ENCODE data around the gene REM2.
A peak's percentile ranks its signal among the peaks of the same experiment; 100 is the strongest.

Gene REM2

DNA sequence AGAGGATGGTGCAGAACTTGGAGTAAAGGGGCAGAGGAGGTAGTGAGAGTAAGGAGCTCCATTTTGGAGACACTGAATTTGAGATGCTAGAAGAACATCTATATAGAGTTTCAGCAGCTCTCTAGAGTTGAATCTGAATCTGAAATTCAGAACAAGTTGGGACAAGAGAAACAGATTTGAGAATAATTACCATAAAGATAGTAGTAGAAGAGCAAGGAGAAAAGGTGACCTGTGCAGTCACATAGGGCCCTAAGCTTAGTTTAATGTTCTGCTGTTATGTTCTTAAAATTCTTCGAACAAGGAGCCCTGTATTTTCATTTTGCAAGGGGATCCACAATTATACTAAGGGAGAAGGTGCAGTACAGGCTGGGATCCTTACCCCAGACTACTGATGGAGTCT, 7.4 kb downstream of the REM2 start:
- peaks cover 14% of the 10 kb centered on the region for H3K36me3 Mint-ChIP-seq (ENCODE audit: low read depth)
- intact Hi-C loops (cut with micrococcal nuclease): no loop called here
- H3K4me3 Mint-ChIP-seq: no peak overlapping the region
- peaks cover 15% of the 10 kb centered on the region for H3K4me1 Mint-ChIP-seq (ENCODE audit: low read depth)
- H3K27ac Mint-ChIP-seq: no peak overlapping the region
- H3K9me3 Mint-ChIP-seq: no peaks in the 10 kb centered on the region
- peaks cover 14% of the 10 kb centered on the region for H3K27me3 Mint-ChIP-seq

DNA sequence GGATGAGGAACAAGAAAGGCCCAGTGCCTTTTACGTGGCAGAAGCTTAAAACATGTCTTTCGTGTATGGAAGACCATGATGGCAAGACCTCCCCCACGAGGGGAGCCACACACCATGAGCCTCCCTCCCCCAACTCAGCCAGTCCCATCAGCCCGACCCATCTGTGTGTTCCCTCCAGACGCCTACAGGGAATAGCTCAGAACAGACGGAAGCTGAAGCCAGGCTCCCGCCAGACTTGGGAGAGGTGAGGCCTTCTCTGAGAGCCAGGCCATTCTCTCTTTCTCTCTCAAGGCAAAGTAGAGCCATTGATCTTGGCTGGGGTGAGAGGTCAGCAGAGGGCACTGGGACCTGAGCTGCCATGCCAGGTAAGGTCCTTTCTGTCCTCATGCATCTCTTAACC, 9.5 kb downstream of the REM2 start:
- H3K4me1 Mint-ChIP-seq (ENCODE audit: low read depth): no peaks in the 10 kb centered on the region
- no peaks in the 10 kb centered on the region for H3K9me3 Mint-ChIP-seq
- no peak overlapping the region for H3K4me3 Mint-ChIP-seq
- H3K27ac Mint-ChIP-seq: no peak overlapping the region
- intact Hi-C loops (cut with micrococcal nuclease): no loop called here
- peaks cover 14% of the 10 kb centered on the region for H3K36me3 Mint-ChIP-seq (ENCODE audit: low read depth)
- peaks cover 4% of the 10 kb centered on the region for H3K27me3 Mint-ChIP-seq

DNA sequence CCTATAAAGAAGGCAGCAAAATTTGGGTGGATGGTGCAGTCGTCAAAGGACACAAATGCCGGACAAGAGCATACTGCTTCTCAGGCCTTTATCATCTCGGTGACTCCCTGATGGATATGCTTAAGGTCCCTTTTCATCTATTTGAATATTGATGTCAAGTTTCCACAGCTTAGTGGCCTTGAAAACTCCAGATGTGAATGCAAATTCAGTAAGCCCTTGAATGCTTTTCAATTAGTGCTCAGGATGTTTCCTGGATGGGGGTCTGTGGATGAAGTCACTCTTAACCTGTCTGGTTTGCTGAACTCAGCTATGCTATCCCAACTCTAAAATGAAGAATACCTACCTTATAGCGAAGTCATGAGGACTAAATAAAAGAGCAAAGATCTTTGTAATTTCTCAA, 10.7 kb downstream of the REM2 start:
- intact Hi-C loops (cut with micrococcal nuclease): no loop called here
- no peaks in the 10 kb centered on the region for H3K27me3 Mint-ChIP-seq
- peaks cover 24% of the 10 kb centered on the region for H3K36me3 Mint-ChIP-seq (ENCODE audit: low read depth)
- no peak overlapping the region for H3K4me3 Mint-ChIP-seq
- H3K9me3 Mint-ChIP-seq: no peaks in the 10 kb centered on the region
- no peak overlapping the region for H3K27ac Mint-ChIP-seq
- no peaks in the 10 kb centered on the region for H3K4me1 Mint-ChIP-seq (ENCODE audit: low read depth)

DNA sequence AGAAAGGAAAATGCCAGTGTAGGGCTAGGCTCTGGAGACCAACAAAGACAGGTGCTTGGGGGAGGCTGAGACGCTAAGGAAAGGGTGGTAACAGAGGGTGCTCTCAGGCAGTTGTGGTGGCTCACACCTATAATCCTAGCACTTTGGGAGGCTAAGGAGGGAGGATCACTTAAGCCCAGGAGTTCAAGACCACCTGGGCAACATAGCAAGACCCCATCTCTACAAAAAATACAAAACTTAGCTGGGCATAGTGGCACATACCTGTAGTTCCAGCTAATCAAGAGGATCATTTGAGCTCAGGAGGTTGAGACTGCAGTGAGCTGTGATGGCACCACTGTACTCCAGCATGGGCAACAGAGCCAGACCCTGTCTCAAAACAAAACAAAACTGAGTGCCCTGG, 12.4 kb downstream of the REM2 start:
- intact Hi-C loops (cut with micrococcal nuclease): no loop called here

DNA sequence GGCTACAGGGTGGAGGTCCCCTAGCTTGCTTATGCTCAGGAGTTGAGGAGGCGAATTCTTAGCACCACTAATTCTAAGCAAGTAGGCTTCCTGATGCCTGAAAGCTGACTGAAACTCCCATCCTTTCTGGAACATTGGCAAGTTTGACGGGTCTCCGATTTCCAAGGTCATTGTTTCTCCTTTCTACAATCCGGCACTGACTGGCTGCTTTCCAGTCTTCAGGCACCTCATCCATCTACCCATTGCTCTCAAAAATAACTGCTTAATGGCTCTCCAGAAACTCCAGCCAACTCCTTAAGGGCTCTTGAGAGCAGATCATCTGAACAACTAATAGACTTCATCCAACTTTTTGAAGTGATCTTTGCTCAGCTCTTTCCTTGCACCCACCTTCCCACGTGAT, 13.3 kb downstream of the REM2 start:
- Mint-ChIP-seq H3K27me3 (no peaks in the 10 kb centered on the region), H3K9me3 (no peaks in the 10 kb centered on the region), H3K36me3 (ENCODE audit: low read depth) (peaks cover 51% of the 10 kb centered on the region), H3K4me3 (no peak overlapping the region), H3K4me1 (ENCODE audit: low read depth) (peaks cover 1% of the 10 kb centered on the region), H3K27ac (no peak overlapping the region)
- intact Hi-C loops (cut with micrococcal nuclease): no loop called here

More for the DNA sequence above, 12.4 kb downstream of the REM2 start:
- no peaks in the 10 kb centered on the region for H3K27me3 Mint-ChIP-seq
- H3K4me1 Mint-ChIP-seq (ENCODE audit: low read depth): no peaks in the 10 kb centered on the region
- H3K27ac Mint-ChIP-seq: no peak overlapping the region
- no peaks in the 10 kb centered on the region for H3K9me3 Mint-ChIP-seq
- H3K36me3 Mint-ChIP-seq (ENCODE audit: low read depth): peaks cover 41% of the 10 kb centered on the region
- H3K4me3 Mint-ChIP-seq: no peak overlapping the region

DNA sequence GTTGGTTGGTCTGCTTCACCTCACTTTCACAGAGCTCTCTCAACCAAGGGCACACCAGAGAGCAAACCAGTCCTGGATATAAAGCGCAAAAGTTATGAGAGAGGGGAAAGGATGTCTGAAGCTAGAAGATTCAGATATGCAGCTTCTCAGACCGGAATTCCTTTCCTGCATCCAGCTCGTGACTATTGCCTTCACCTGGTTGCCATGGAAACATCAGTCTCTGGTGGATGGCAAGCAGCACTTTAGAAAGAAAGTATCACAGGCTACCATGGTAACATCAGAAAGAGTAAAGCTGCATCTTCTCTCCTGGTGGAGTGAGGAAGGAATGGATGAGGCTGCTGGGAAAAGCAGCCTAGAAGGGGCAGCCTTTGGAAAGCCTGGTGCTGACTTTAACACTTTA, 13.7 kb downstream of the REM2 start:
- Mint-ChIP-seq H3K27me3 (no peaks in the 10 kb centered on the region), H3K9me3 (no peaks in the 10 kb centered on the region), H3K27ac (no peak overlapping the region), H3K4me1 (ENCODE audit: low read depth) (peaks cover 4% of the 10 kb centered on the region), H3K4me3 (no peak overlapping the region), H3K36me3 (ENCODE audit: low read depth) (peaks cover 55% of the 10 kb centered on the region)
- intact Hi-C loops (cut with micrococcal nuclease): no loop called here

DNA sequence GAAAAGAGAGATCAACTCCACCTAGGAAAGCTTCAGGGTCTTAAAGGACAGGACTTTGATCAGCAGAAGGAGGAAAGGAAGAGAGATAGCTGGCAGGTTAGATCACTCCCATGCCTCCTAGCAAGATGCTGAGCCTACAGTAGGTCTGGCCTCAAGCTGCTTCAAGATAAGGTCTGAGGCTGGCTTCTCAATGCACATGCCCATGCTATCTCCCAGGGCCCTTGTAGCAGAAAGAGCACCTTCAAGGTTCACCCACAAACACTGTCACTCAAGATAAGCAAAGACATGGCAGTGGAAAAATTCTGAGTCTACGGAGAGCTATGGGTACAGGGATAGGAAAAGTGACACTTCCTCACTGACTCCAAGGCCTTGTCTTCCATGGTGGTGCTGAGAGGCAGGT, 14.3 kb downstream of the REM2 start:
- no peak overlapping the region for H3K4me3 Mint-ChIP-seq
- H3K27me3 Mint-ChIP-seq: no peaks in the 10 kb centered on the region
- intact Hi-C loops (cut with micrococcal nuclease): no loop called here
- no peaks in the 10 kb centered on the region for H3K9me3 Mint-ChIP-seq
- peaks cover 4% of the 10 kb centered on the region for H3K4me1 Mint-ChIP-seq (ENCODE audit: low read depth)
- no peak overlapping the region for H3K27ac Mint-ChIP-seq
- H3K36me3 Mint-ChIP-seq (ENCODE audit: low read depth): peaks cover 59% of the 10 kb centered on the region

DNA sequence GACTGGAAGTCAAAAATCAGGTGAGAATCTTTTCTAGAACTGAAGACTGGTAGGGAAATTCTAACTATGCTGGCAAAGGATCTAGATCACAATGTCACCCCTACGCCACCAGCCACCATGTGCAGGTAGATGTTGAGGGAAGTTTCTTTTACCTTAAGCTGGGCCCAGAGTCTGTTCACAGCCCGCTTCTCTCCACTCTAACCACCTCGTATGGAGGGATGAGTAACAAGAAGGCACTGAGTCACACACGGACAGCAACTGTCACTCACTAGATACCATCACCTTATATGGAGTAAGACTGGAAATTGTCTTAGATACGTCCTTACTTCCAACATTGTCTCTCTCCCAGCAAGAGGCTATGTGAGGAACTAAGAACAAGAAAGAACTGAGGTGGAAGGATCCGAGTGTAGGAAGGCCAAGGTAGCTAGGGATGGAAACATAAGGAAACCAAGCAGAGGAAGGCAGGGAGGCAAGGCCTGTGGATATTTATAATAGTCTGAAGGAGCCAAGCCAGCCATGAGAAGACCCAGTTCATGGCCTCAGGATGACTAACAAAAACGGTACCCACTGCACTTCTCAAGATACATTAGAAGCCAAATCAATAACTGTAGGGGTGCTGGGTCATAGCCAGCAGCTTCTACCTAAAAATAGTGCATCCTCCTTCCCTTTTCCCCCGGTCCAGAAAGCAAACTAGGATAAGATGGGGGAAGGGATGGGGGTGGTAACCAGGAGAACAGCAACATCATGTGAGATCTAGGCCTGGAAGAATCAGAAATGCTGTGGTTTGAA, 15.5 kb downstream of the REM2 start:
- Mint-ChIP-seq H3K4me1 (ENCODE audit: low read depth) (peaks cover 4% of the 10 kb centered on the region), H3K9me3 (no peaks in the 10 kb centered on the region), H3K27me3 (no peaks in the 10 kb centered on the region), H3K27ac (no peak overlapping the region), H3K36me3 (ENCODE audit: low read depth) (peaks cover 59% of the 10 kb centered on the region), H3K4me3 (no peak overlapping the region)
- intact Hi-C loops (cut with micrococcal nuclease): no loop called here

DNA sequence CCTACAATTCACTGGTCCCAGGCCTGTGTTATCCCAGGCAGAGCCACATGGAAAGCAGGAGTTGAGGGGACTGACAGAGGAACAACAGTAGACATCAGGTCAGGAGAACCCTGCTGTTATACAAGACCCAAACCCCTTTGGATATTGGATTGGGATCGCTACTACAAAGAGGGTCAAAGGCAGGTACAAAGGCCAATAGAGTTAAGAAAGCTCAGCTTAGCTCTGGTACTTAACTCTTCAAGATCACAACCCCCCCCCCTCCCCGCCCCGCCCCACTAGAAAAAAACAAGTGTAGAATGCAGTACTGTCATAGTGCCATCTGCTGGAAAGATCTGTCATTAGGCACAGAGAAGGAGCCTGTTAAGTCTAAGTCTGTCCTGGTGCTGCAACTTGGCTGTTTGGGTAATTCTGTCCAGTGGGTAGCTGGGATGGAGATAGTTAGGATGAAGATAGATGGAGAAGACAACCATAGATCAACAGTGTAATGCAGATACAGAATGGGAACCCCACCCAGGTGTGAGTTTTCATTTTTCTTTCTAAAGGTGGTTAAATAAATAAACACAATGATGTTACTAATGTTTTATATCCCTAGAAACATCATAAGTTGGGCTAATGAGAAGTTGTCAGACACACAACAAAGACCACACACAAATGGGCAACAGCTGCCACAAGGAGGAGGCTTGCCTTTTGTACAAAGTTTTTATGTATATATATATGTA, 17.2 kb downstream of the REM2 start:
- peaks cover 4% of the 10 kb centered on the region for H3K4me1 Mint-ChIP-seq (ENCODE audit: low read depth)
- peaks cover 76% of the 10 kb centered on the region for H3K36me3 Mint-ChIP-seq (ENCODE audit: low read depth)
- no peak overlapping the region for H3K27ac Mint-ChIP-seq
- no peak overlapping the region for H3K4me3 Mint-ChIP-seq
- H3K27me3 Mint-ChIP-seq: no peaks in the 10 kb centered on the region
- no peaks in the 10 kb centered on the region for H3K9me3 Mint-ChIP-seq
- intact Hi-C loops (cut with micrococcal nuclease): loop anchor here (1.0 to 5.0 kb wide), 2 partner anchors 28 to 78 kb away; no protein-coding TSS in a partner anchor

DNA sequence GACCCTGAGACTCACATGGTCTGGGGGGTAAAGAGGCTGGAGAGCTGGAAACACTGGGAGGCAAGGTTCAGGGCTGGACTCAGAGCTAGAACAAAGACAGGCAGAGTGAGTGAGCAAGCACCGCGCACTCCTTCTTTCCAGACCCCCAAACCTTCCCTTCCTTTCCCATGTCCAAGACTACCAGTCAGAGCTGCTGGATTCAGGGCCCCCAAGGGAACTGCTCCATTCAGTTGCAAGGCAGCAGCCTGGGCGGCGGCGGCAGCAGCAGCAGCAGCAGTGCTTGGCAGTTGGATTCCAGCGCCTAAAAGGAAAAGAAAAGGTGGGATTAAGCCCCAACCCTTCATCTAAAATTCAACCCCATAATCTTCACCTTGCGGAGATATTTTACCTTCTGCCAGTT, 18.8 kb downstream of the REM2 start:
- H3K9me3 Mint-ChIP-seq: no peaks in the 10 kb centered on the region
- peak overlapping the region; percentile 27 for H3K27ac Mint-ChIP-seq
- H3K27me3 Mint-ChIP-seq: no peaks in the 10 kb centered on the region
- intact Hi-C loops (cut with micrococcal nuclease): loop anchor here (5.0 kb wide), 1 partner anchor 79 kb away; no protein-coding TSS in a partner anchor
- peaks cover 91% of the 10 kb centered on the region for H3K36me3 Mint-ChIP-seq (ENCODE audit: low read depth)
- H3K4me1 Mint-ChIP-seq (ENCODE audit: low read depth): peaks cover 4% of the 10 kb centered on the region
- no peak overlapping the region for H3K4me3 Mint-ChIP-seq

DNA sequence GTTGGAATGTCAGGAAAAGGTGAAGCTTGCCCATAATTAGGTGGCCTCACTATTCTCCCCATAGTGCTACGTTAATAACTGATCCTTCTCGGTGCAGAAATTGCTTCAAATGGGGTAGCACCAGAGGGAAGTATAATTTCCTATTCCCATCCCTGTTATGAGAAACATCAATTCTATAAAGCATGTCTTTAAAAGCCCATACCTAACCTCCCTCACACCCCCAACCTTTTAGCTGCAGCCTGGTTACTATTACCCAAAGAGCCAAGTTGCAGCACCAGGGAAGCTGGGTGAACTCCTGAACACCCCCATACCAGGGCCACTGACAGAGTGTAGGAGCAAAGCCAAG, 20.7 kb downstream of the REM2 start:
- Mint-ChIP-seq H3K9me3 (no peaks in the 10 kb centered on the region), H3K36me3 (ENCODE audit: low read depth) (peaks cover 95% of the 10 kb centered on the region), H3K27me3 (no peaks in the 10 kb centered on the region), H3K27ac (no peak overlapping the region), H3K4me1 (ENCODE audit: low read depth) (peaks cover 4% of the 10 kb centered on the region), H3K4me3 (no peak overlapping the region)
- intact Hi-C loops (cut with micrococcal nuclease): loop anchor here (5.0 kb wide), 1 partner anchor 81 kb away; no protein-coding TSS in a partner anchor

DNA sequence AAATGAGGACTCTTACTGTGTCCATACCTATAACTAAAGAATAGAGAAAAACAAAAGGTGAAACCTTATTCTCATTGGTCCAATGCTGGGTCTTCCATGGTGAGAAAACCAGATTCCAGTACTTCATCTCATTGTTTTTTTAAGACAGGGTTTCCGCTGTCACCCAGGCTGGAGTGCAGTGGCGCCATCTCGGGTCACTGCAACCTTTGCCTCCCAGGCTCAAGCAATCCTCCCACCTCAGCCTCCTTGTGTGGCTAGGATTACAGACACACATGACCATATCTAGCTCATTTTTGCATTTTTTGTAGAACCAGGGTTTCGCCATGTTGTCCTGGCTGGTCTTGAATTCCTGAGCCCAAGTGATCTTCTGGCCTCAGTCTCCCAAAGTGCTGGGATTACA, 22.6 kb downstream of the REM2 start:
- Mint-ChIP-seq H3K27ac (no peak overlapping the region), H3K4me3 (no peak overlapping the region), H3K9me3 (no peaks in the 10 kb centered on the region), H3K36me3 (ENCODE audit: low read depth) (peaks cover 95% of the 10 kb centered on the region), H3K4me1 (ENCODE audit: low read depth) (peaks cover 15% of the 10 kb centered on the region), H3K27me3 (no peaks in the 10 kb centered on the region)
- intact Hi-C loops (cut with micrococcal nuclease): no loop called here

DNA sequence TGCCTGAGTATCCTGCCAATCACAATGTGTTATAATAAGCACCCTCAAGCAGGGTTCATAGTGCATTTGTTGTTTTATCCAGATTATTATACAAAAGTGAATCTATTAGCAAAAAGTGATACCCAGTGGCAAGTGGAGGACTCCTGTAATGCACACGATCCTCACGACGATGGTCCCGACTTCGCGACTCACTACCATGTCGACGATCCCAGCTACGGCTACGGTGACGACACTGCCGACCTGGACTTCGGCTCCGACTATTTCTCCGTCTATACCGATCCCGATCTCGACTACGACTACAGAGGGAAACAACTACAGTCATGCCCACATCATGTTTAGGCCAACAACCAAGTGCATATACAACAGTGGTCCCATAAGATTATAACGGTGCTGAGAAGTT, 23.1 kb downstream of the REM2 start:
- no peak overlapping the region for H3K27ac Mint-ChIP-seq
- intact Hi-C loops (cut with micrococcal nuclease): no loop called here

DNA sequence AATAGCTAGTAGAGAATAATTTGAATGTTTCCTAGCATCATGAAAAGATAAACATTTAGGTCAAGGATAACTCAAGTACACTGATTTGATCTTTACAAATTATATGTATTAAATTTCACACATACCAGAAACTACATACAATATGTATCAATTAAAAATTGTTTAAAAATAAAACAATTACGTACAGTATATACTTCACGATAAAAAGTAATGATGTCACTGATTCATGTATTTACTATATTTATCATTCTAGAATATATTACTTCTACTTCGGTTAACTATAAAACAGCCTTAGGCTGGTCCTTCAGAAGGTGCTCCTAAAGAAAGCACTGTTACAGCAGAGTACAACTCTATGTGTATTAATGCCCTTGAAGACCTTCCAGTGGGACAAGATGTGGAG, 24.4 kb downstream of the REM2 start:
- Mint-ChIP-seq H3K9me3 (no peaks in the 10 kb centered on the region), H3K27ac (no peak overlapping the region), H3K4me1 (ENCODE audit: low read depth) (peaks cover 22% of the 10 kb centered on the region), H3K4me3 (no peak overlapping the region), H3K36me3 (ENCODE audit: low read depth) (peaks cover 95% of the 10 kb centered on the region), H3K27me3 (no peaks in the 10 kb centered on the region)
- intact Hi-C loops (cut with micrococcal nuclease): no loop called here

More for the DNA sequence above, 23.1 kb downstream of the REM2 start:
- Mint-ChIP-seq H3K36me3 (ENCODE audit: low read depth) (peaks cover 95% of the 10 kb centered on the region), H3K27me3 (no peaks in the 10 kb centered on the region), H3K4me1 (ENCODE audit: low read depth) (peaks cover 15% of the 10 kb centered on the region), H3K9me3 (no peaks in the 10 kb centered on the region), H3K4me3 (no peak overlapping the region)
